HG02938 (cell line): ENCODE results near the gene TAPBPL.
"Not testable (repeated sequence)": the region's sequence is repeated elsewhere in the genome, so short reads cannot be mapped to it uniquely, and the experiment has no call there.

Source experiments
- ATAC-seq: cut with Tn5 transposase; IDR thresholded peaks from one replicate; pipeline ENCODE4 v1.9.1; 2021; ENCODE audit warnings: mild to moderate bottlenecking, moderate library complexity; ENCODE audit not compliant: unreplicated experiment

Gene TAPBPL

DNA sequence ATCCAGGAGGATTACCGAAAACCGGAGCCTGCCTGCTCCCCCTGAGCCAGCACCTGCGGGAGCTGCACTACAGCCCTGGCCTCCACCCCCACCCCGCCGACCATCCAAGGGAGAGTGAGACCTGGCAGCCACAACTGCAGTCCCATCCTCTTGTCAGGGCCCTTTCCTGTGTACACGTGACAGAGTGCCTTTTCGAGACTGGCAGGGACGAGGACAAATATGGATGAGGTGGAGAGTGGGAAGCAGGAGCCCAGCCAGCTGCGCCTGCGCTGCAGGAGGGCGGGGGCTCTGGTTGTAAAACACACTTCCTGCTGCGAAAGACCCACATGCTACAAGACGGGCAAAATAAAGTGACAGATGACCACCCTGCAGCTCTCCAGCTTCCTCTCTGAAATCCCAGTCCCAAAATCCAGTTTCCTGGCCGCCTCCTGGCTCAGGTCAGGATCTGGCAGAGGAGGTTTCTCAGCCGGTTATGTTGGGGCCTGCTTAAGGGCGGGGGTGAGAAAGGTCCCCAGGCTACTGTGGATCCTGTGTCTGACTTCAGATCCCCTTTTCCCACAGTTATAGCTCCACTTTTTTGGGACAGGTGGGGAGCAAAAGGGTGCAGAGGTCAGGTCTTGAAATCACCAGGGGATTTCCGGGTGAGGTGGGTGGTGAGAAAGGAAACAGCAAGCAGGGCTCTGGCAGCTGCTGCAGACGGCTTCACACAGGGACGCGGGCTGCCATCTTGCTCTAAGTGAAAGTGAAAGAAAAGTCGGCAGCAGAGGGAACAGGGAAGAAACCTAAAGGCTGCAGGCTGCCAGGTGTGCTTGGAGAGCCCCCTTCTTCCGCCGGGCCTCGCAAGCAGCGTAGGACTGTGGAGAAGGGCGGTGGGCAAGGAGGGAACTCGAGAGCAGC is at the start of gene TAPBPL:
Gene TAPBPL, plus strand, starts transcription at position 695 of the 897 bp plus-strand sequence. CDS start 207 bp downstream, outside the sequence.
- ATAC-seq, result peak; percentile 63

DNA sequence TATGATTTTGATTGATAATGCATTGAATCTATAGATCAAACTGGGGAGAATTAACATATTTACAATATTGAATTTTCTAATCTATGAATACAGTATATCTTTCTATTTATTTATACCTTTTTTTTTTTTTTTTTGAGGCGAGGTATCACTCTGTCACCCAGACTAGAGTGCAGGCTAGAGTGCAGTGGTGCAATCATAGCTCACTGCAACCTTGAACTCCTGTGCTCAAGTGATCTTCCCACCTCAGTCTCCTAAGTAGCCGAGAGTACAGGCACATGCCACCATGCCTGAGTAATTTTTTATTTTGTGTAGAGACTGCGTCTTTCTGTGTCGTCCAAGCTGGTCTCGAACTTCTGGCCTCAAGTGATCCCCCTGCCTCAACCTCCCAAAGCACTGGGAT is 47.5 kb upstream of the TAPBPL start:
- no peak for ATAC-seq

- ATAC-seq, result no peak
Measured at GRCh38 chr12:6405963-6406362, 45.9 kb upstream of the TAPBPL start.

DNA sequence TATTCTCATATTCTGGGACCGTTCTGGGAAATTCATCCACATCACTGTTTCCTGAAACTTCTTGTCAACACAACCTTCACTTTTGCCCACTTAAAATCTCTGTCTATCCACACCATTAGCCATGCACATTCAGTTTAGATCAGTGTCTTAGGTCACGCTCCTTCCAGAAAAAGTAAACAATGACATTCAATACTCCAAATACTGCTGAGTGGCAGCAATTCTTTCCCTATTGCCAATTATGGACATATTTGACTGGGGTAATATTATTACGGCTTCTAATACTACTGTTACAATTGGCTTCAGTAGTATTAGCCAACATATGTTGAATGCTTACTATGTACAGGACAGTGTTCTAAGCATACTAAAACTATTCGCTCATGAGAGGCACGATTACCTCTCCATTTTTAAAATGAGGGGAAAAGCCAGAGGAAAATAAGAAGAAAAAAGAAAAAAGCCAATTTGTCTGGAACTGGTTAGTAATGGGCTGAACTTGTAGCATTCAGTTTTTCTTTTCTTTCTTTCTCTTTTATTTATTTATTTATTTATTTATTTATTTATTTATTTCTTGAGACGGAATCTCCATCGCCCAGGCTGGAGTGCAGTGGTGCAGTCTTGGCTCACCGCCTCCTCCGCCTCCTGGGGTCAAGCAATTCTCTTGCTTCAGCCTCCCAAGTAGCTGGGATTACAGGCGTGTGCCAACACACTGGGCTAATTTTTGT is 44.4 kb upstream of the TAPBPL start:
- ATAC-seq, result no peak

DNA sequence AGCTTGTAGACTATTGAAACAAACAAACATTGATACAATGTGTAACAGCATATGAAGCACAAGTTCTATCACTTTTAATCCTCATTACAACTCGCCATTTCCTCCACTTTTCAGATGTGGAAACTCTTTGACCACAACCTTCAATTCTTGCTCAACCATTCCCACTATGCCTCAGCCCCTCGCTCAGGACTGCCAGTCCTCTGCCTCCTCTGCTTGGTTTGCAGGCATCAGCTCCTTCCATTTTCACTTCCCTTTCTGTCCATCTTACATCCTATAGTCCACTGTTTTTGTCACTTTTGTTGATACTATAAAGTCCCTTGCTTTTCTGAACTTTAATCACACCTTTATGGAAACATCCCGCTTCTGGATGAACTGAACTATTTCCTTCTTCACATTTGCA is 35.2 kb upstream of the TAPBPL start:
- no peak for ATAC-seq

DNA sequence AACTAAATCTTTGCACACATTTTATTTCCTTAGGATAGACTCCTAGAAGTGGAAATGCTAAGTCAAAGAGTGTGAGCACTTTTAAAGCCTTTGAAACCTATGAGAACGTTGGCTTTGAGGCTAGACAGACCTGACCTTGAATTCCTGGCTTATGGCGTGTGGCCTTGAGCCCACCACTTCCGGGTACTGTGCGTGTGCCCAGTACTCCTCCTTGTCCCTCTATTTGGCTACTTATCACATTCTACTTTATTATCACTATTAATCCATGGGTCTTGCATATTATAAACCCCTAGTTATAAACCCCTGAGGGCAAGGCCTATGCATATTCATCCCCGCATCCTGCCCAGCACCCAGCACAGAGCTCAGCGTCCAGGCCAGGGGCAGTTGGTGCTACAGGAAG is 33.0 kb upstream of the TAPBPL start:
- no peak for ATAC-seq

- no peak for ATAC-seq
Measured at GRCh38 chr12:6420364-6420763, 31.5 kb upstream of the TAPBPL start.

- peak; percentile 34 for ATAC-seq
Measured at GRCh38 chr12:6423267-6424007, 28.4 kb upstream of the TAPBPL start.

DNA sequence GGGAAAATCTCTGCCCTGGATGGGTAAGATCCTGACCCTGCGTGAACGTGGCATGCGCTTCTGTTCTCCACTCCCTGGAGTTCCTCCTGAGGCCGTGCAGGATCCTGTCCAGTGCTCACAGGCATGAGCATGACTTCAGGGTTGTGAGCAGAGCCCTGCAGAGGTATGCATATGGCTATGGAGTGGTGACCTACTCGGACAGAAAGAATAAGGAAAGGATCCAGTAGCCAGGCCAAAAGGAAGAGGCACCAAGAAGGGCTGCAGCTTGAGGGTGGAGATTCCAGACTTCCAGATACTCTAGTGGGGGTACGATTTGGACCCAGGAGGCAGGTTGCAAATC is 27.9 kb upstream of the TAPBPL start:
- no peak for ATAC-seq

DNA sequence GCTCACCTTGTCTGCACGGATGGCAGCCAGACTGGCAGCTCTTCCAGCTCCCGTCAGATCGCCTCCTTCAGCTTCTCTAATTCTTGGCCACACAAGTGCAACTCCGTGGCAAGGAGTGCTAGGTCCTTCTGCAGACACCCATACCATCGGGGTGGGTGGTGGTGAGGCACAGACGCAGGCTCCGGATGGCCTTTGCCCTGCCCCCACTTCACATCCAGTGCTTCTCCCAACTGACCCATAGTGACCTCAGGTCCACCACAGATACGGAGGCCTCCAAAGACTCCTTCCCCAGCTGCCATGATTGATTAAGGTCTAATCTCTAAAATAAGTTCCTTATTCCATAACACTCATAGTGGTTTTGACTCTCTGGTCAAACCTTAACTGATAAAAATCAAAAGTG is 27.0 kb upstream of the TAPBPL start:
- ATAC-seq, result no peak

DNA sequence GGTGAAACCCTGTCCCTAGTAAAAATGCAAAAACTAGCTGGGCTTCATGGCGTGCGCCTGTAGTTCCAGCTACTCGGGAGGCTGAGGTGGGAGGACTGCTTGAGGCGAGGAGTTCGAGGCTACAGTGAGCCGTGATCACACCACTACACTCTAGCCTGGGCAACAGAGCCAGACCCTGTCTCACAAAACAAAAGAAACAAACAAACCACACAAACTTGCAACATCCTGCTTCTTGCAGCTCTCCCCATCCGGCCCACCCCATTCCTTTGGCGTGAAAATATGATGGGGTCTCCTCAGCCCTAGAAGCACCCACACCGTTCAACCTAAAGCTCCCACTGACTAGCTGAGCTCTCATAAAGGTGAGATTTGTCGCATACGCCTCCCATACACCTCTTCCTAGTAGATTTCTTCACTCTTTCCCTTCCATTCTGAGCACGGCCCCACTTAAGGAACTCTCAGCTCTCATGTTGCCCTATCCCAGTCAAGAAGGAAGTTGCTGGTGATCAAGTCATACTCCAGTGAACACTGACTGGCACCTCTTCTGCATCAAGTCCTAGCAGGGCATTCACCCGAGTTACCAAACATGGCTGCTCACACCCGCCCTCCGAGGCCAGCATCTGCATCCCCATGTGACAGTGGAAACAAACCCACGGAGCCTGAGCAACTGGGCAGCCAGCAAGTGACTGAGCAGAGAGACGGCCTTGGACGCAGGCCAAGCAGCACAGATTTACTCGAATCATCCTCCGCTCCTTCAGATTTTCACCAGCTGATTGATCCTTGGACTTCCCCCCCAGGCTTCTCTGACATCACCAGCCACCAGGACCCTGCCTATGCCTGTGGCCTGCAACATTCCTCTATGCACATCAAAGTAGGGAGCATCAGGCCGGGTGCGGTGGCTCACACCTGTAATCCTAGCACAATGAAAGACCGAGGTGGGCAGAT is 26.0 kb upstream of the TAPBPL start:
- no peak for ATAC-seq

DNA sequence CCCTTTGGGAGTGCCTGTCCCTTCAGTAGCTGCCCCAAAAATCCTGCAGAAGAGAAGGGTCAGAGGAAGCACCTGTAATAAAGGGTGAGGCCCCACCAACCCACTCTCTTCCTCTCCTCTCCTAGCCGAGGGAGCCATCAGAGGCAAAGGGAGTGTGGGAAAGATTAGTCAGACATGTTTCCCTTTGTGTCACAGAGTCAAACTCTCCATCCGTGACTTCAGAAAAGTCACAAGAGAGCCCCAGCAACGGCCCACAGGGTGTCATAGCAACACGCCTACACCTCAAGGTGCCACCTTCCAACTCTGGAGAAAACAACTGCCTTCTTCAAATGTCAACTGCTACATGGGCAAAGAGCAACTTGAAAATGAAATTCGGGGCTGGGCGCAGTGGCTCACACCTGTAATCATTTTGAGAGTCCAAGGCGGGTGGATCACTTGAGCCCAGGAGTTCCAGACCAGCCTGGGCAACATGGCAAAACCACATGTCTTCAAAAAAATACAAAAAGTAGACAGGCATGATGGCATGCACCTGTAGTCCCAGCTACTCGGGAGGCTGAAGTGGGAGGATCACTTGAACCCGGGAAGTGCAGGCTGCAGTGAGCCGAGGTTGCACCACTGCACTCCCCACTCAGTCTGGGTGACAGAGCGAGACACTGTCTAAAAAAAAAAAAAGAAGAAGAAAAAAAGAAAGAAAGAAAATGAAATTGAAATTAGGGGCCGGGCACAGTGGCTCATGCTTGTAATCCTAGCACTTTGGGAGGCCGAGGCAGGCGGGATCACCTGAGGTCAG is 24.8 kb upstream of the TAPBPL start:
- ATAC-seq, result peak; percentile 66

DNA sequence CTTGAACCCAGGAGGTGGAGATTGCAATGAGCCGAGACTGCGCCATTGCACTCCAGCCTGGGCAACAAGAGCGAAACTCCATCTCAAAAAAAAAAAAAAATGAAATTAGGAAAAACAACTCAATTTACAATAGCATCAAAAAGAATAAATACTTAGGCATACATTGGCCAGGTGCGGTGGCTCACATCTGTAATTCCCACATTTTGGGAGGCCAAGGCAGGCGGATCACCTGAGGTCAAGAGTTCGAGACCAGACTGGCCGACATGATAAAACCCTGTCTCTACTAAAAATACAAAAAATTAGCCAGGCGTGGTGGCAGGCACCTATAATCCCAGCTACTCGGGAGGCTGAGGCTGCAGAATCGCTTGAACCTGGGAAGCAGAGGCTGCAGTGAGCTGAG is 24.0 kb upstream of the TAPBPL start:
- not testable (repeated sequence) for ATAC-seq

DNA sequence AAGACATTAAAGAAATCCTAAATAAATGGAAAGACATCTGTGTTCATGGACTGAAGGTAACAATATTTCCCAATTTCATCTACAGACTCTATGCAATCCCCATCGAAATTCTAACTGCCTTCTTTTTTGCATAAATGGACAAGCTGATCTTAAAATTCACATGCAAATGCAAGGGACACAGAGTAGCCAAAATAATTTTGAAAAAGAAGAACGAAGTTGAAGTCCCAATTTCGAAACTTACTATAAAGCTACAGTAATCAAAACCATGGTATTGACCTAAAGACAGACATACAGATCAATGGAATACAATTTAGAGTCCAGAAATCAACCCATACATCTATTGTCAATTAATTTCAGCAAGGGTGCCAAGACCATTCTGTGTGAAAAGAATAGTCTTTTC is 23.5 kb upstream of the TAPBPL start:
- ATAC-seq, result no peak

DNA sequence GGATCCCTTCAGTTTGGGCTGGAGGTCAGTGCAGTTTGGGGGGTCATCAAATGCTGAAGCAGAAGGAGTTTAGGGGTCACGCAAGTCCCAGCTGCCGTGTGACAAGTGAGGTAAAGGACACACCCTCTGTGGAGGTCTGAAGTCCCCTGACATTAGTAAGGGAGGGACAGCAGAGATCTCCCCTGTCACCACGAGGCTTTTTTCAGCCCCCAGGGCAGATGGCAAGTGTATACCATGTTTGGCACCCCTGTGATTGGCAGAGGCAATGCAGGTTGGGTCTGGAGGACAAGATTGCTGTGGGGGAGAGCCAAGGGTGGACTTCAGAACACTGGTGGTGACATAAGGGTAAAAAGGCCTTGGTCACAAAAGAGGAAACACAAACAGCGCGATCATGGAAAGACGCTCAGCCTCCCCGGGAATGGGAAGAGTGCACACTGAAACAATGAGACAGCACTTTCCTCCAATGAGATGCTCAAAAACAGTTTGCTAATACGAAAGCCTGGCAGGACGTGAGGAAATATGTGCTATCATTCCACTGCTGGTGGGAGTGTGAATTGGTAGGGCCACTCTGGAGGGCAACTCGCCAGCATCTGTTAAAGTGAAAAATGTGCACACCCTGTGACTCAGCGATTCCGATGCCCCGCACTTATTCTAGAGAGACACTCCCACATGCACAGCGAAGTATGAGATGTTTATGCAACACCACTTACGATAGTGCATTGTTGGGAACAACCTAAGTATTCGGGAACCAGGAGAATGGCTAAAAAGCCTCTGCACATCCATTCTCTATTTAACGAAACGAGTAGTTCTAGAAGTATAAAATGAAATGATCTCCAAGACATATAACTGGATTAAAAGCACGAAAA is 21.5 kb upstream of the TAPBPL start:
- no peak for ATAC-seq

DNA sequence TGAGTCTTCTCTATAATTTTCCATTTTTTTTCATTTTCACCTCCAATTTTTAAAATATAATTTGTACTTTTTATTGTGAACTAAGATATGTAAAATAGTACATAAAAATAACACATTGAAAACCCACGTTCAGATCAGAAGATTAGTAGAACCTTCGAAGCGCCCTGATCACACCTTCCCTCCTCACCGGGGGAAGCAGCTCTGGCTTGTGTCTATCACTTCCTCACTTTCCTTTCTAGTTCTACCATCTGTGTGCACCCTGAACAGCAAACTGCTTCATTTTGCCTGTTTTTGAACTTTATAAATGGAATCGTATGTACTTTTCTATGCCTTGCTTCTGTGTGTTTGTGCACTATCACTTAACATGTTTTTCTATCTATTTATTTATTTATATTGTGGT is 18.9 kb upstream of the TAPBPL start:
- ATAC-seq, result no peak

GRCh38 chr12:6434205-6435140 is 17.4 kb upstream of the TAPBPL start:
- no peak for ATAC-seq
